ENCODE results near the gene GCH1.

Gene GCH1

GRCh38 chr14:54881761-54882401 is 20.7 kb downstream of the GCH1 start:
- Histone ChIP-seq H3K4me3 (ENCODE audit: low read length in 2 of 2) (no peak overlapping the region), H4K91ac (ENCODE audit: low read depth, low read length, poor library complexity) (no peak overlapping the region), H2BK120ac (ENCODE audit: low read depth, low read length) (no peak overlapping the region), H4K8ac (ENCODE audit: low read depth, low read length) (no peak overlapping the region), H3K36me3 (replicated peaks in 1 of 2; ENCODE audit: control insufficient read depth in 2 of 2, insufficient read depth in 2 of 2, low read length in 2 of 2) (no peaks in the 10 kb centered on the region), H2AK5ac (ENCODE audit: low read depth, low read length) (no peak overlapping the region), H3K4me2 (ENCODE audit: insufficient read depth, low read length, poor library complexity, severe bottlenecking) (no peak overlapping the region), H2BK5ac (ENCODE audit: low read length) (no peak overlapping the region), H3K18ac (ENCODE audit: low read length) (no peak overlapping the region), H3K4me1 (ENCODE audit: control insufficient read depth in 2 of 2, insufficient read depth in 1 of 2, low read depth in 1 of 2, low read length in 2 of 2) (no peaks in the 10 kb centered on the region), H3K79me1 (ENCODE audit: low read depth, low read length) (no peaks in the 10 kb centered on the region), H2AFZ (ENCODE audit: low read length) (no peak overlapping the region), H2BK15ac (ENCODE audit: low read length) (no peak overlapping the region), H3K23ac (ENCODE audit: low read depth, low read length, poor library complexity) (no peak overlapping the region), H3K14ac (ENCODE audit: low read length) (no peak overlapping the region), H3K9me3 (replicated peaks in 1 of 2; ENCODE audit: control insufficient read depth in 2 of 2, insufficient read depth in 1 of 2, low read depth in 1 of 2, low read length in 2 of 2) (no peaks in the 10 kb centered on the region), H3K27me3 (ENCODE audit: control insufficient read depth in 3 of 3, insufficient read depth in 3 of 3, low read depth in 1 of 3, low read length in 3 of 3) (no peaks in the 10 kb centered on the region), H2BK12ac (ENCODE audit: low read length) (no peak overlapping the region), H3K27ac (replicated peaks; ENCODE audit: low read length) (no peak overlapping the region), H3K9ac (ENCODE audit: low read depth, low read length, poor library complexity) (no peak overlapping the region), H3K4ac (ENCODE audit: low read length) (no peak overlapping the region)
- no peak for DNase-seq (ENCODE audit: low spot score)
- no CpG with 5 or more reads among the region's 5 CpGs for WGBS, 2 donors (ENCODE audit: extremely low coverage in 2 of 2, insufficient read length in 2 of 2, insufficient replicate concordance in 1 of 2)

- Histone ChIP-seq H3K79me1 (ENCODE audit: low read depth, low read length) (no peaks in the 10 kb centered on the region), H3K23ac (ENCODE audit: low read depth, low read length, poor library complexity) (no peak overlapping the region), H3K4ac (ENCODE audit: low read length) (no peak overlapping the region), H3K18ac (ENCODE audit: low read length) (no peak overlapping the region), H2AK5ac (ENCODE audit: low read depth, low read length) (no peak overlapping the region), H4K8ac (ENCODE audit: low read depth, low read length) (no peak overlapping the region), H3K9me3 (replicated peaks in 1 of 2; ENCODE audit: control insufficient read depth in 2 of 2, insufficient read depth in 1 of 2, low read depth in 1 of 2, low read length in 2 of 2) (no peaks in the 10 kb centered on the region), H3K36me3 (replicated peaks in 1 of 2; ENCODE audit: control insufficient read depth in 2 of 2, insufficient read depth in 2 of 2, low read length in 2 of 2) (no peaks in the 10 kb centered on the region), H2BK12ac (ENCODE audit: low read length) (no peak overlapping the region), H4K91ac (ENCODE audit: low read depth, low read length, poor library complexity) (no peak overlapping the region), H3K9ac (ENCODE audit: low read depth, low read length, poor library complexity) (no peak overlapping the region), H3K14ac (ENCODE audit: low read length) (no peak overlapping the region), H3K4me3 (ENCODE audit: low read length in 2 of 2) (no peak overlapping the region), H2BK5ac (ENCODE audit: low read length) (no peak overlapping the region), H2AFZ (ENCODE audit: low read length) (peak overlapping the region; percentile 41), H2BK120ac (ENCODE audit: low read depth, low read length) (no peak overlapping the region), H3K27ac (replicated peaks; ENCODE audit: low read length) (no peak overlapping the region), H3K4me1 (ENCODE audit: control insufficient read depth in 2 of 2, insufficient read depth in 1 of 2, low read depth in 1 of 2, low read length in 2 of 2) (no peaks in the 10 kb centered on the region), H3K27me3 (ENCODE audit: control insufficient read depth in 3 of 3, insufficient read depth in 3 of 3, low read depth in 1 of 3, low read length in 3 of 3) (no peaks in the 10 kb centered on the region), H2BK15ac (ENCODE audit: low read length) (no peak overlapping the region), H3K4me2 (ENCODE audit: insufficient read depth, low read length, poor library complexity, severe bottlenecking) (no peak overlapping the region)
- no peak for DNase-seq (ENCODE audit: low spot score)
- whole genome bisulfite sequencing, 2 donors (ENCODE audit: extremely low coverage in 2 of 2, insufficient read length in 2 of 2, insufficient replicate concordance in 1 of 2): no CpG with 5 or more reads among the region's 6 CpGs
Measured at GRCh38 chr14:54881235-54881760, 21.3 kb downstream of the GCH1 start.

- Histone ChIP-seq H3K9ac (ENCODE audit: low read depth, low read length, poor library complexity) (no peak overlapping the region), H2BK12ac (ENCODE audit: low read length) (no peak overlapping the region), H3K27ac (replicated peaks; ENCODE audit: low read length) (no peak overlapping the region), H3K36me3 (replicated peaks in 1 of 2; ENCODE audit: control insufficient read depth in 2 of 2, insufficient read depth in 2 of 2, low read length in 2 of 2) (no peaks in the 10 kb centered on the region), H2BK120ac (ENCODE audit: low read depth, low read length) (no peak overlapping the region), H3K14ac (ENCODE audit: low read length) (no peak overlapping the region), H3K4ac (ENCODE audit: low read length) (no peak overlapping the region), H2AFZ (ENCODE audit: low read length) (no peak overlapping the region), H3K9me3 (replicated peaks in 1 of 2; ENCODE audit: control insufficient read depth in 2 of 2, insufficient read depth in 1 of 2, low read depth in 1 of 2, low read length in 2 of 2) (no peaks in the 10 kb centered on the region), H3K4me2 (ENCODE audit: insufficient read depth, low read length, poor library complexity, severe bottlenecking) (no peak overlapping the region), H2AK5ac (ENCODE audit: low read depth, low read length) (no peak overlapping the region), H4K8ac (ENCODE audit: low read depth, low read length) (no peak overlapping the region), H2BK15ac (ENCODE audit: low read length) (no peak overlapping the region), H3K27me3 (ENCODE audit: control insufficient read depth in 3 of 3, insufficient read depth in 3 of 3, low read depth in 1 of 3, low read length in 3 of 3) (no peaks in the 10 kb centered on the region), H3K79me1 (ENCODE audit: low read depth, low read length) (no peaks in the 10 kb centered on the region), H3K23ac (ENCODE audit: low read depth, low read length, poor library complexity) (no peak overlapping the region), H3K4me1 (ENCODE audit: control insufficient read depth in 2 of 2, insufficient read depth in 1 of 2, low read depth in 1 of 2, low read length in 2 of 2) (no peaks in the 10 kb centered on the region), H3K4me3 (ENCODE audit: low read length in 2 of 2) (no peak overlapping the region), H3K18ac (ENCODE audit: low read length) (no peak overlapping the region), H4K91ac (ENCODE audit: low read depth, low read length, poor library complexity) (no peak overlapping the region), H2BK5ac (ENCODE audit: low read length) (no peak overlapping the region)
- no CpG with 5 or more reads among the region's 3 CpGs for WGBS, 2 donors (ENCODE audit: extremely low coverage in 2 of 2, insufficient read length in 2 of 2, insufficient replicate concordance in 1 of 2)
- DNase-seq (ENCODE audit: low spot score): no peak
Measured at GRCh38 chr14:54877703-54878021, 25.0 kb downstream of the GCH1 start.

- H3K36me3 ChIP-seq (replicated peaks in 1 of 2; ENCODE audit: control insufficient read depth in 2 of 2, insufficient read depth in 2 of 2, low read length in 2 of 2): no peaks in the 10 kb centered on the region
- H2BK12ac ChIP-seq (ENCODE audit: low read length): no peak overlapping the region
- H3K79me1 ChIP-seq (ENCODE audit: low read depth, low read length): no peaks in the 10 kb centered on the region
- no peak overlapping the region for H3K4me2 ChIP-seq (ENCODE audit: insufficient read depth, low read length, poor library complexity, severe bottlenecking)
- H2BK15ac ChIP-seq (ENCODE audit: low read length): no peak overlapping the region
- WGBS, 2 donors (ENCODE audit: extremely low coverage in 2 of 2, insufficient read length in 2 of 2, insufficient replicate concordance in 1 of 2): no CpG with 5 or more reads among the region's 5 CpGs
- H3K14ac ChIP-seq (ENCODE audit: low read length): no peak overlapping the region
- H3K4me3 ChIP-seq (ENCODE audit: low read length in 2 of 2): no peak overlapping the region
- H4K8ac ChIP-seq (ENCODE audit: low read depth, low read length): no peak overlapping the region
- H2BK5ac ChIP-seq (ENCODE audit: low read length): no peak overlapping the region
- no peaks in the 10 kb centered on the region for H3K4me1 ChIP-seq (ENCODE audit: control insufficient read depth in 2 of 2, insufficient read depth in 1 of 2, low read depth in 1 of 2, low read length in 2 of 2)
- H4K91ac ChIP-seq (ENCODE audit: low read depth, low read length, poor library complexity): no peak overlapping the region
- DNase-seq (ENCODE audit: low spot score): no peak
- no peak overlapping the region for H3K18ac ChIP-seq (ENCODE audit: low read length)
- H3K27me3 ChIP-seq (ENCODE audit: control insufficient read depth in 3 of 3, insufficient read depth in 3 of 3, low read depth in 1 of 3, low read length in 3 of 3): no peaks in the 10 kb centered on the region
- H2AFZ ChIP-seq (ENCODE audit: low read length): no peak overlapping the region
- H3K9ac ChIP-seq (ENCODE audit: low read depth, low read length, poor library complexity): no peak overlapping the region
- no peak overlapping the region for H3K4ac ChIP-seq (ENCODE audit: low read length)
- no peak overlapping the region for H2AK5ac ChIP-seq (ENCODE audit: low read depth, low read length)
- H2BK120ac ChIP-seq (ENCODE audit: low read depth, low read length): no peak overlapping the region
- H3K23ac ChIP-seq (ENCODE audit: low read depth, low read length, poor library complexity): no peak overlapping the region
- H3K27ac ChIP-seq (replicated peaks; ENCODE audit: low read length): no peak overlapping the region
- no peaks in the 10 kb centered on the region for H3K9me3 ChIP-seq (replicated peaks in 1 of 2; ENCODE audit: control insufficient read depth in 2 of 2, insufficient read depth in 1 of 2, low read depth in 1 of 2, low read length in 2 of 2)
Measured at GRCh38 chr14:54877015-54877702, 25.5 kb downstream of the GCH1 start.
